T-cell (primary cell): Measurements from ENCODE around the gene STARD7. TPM values are rescaled to one million over a fixed set of nuclear protein-coding genes. Genes with fewer than 3 reads are reported as not detected.

Experiments
- ATAC-seq, 4 experiments: fragments of 200-7000 bp in 3 of 4; fragments of 150-1000 bp in 1 of 4; cut with Tn5 transposase; replicated peaks in 1 of 4; 1 replicate in 3 of 4; 2 replicates in 1 of 4; pipeline ENCODE4 v1.10.0; 2021; ENCODE audit warnings: moderate library complexity in 3 of 4, mild to moderate bottlenecking in 2 of 4, moderate number of reproducible peaks in 1 of 4
- CTCF ChIA-PET, 2 donors: fragments of 300-600 bp; sonication (Branson Sonifier 250); formaldehyde crosslinking; loops; one replicate each; lab custom pipeline; 2022; ENCODE audit warnings: antibody characterized with exemption in 2 of 2; lab: Charles Lee
- POLR2A ChIA-PET, 2 donors: fragments of 300-600 bp; sonication (Branson Sonifier 250); formaldehyde crosslinking; loops; one replicate each; lab custom pipeline; 2022; ENCODE audit warnings: antibody characterized with exemption in 2 of 2; lab: Charles Lee
- DNase-seq, 35 experiments: peaks; one replicate each; pipeline versions ENCODE4 v3.0.0 to v3.0.0-alpha.2; 2013 to 2023
- H3K27ac ChIP-seq: one replicate; pipeline ENCODE4 v1.5.1; 2013; ENCODE audit warnings: low read length
- H3K27me3 ChIP-seq, 2 experiments: replicated peaks in 1 of 2; 1 replicate in 1 of 2; 2 replicates in 1 of 2; pipeline versions ENCODE4 v1.6.1 to v1.7.0; 2013; ENCODE audit warnings: low read length in 1 of 2, mixed read lengths in 1 of 2; ENCODE audit not compliant: control insufficient read depth in 2 of 2, insufficient read depth in 2 of 2; ENCODE audit errors: extremely low read depth in 1 of 2
- H3K36me3 ChIP-seq, 2 donors: 1 replicate in 1 of 2; 2 replicates in 1 of 2; pipeline versions ENCODE4 v1.6.1 to v1.7.0; 2013; ENCODE audit warnings: low read length in 1 of 2; ENCODE audit not compliant: control insufficient read depth in 2 of 2, insufficient read depth in 1 of 2; ENCODE audit errors: extremely low read depth in 1 of 2
- H3K4me1 ChIP-seq, 2 experiments: 1 replicate in 1 of 2; 2 replicates in 1 of 2; pipeline versions ENCODE4 v1.6.1 to v1.7.0; 2013; ENCODE audit warnings: low read length in 2 of 2, mixed read lengths in 1 of 2; ENCODE audit not compliant: insufficient read depth in 2 of 2, control insufficient read depth in 1 of 2; ENCODE audit errors: extremely low read depth in 1 of 2
- H3K4me3 ChIP-seq, 2 donors: 1 replicate in 1 of 2; 2 replicates in 1 of 2; pipeline versions ENCODE4 v1.5.1 to v1.7.0; 2013; ENCODE audit warnings: mild to moderate bottlenecking in 2 of 2, low read length in 1 of 2, moderate library complexity in 1 of 2; ENCODE audit not compliant: control insufficient read depth in 1 of 2; ENCODE audit errors: extremely low read depth in 1 of 2
- H3K9me3 ChIP-seq: 2 replicates; pipeline ENCODE4 v1.7.0; 2013
- H3K27ac Mint-ChIP-seq, 2 donors: one replicate each; pipeline ENCODE4 v1.8.0; 2020 to 2021; ENCODE audit warnings: mild to moderate bottlenecking in 2 of 2, mixed read lengths in 2 of 2
- H3K27me3 Mint-ChIP-seq, 2 donors: one replicate each; pipeline ENCODE4 v1.8.0; 2021 to 2022; ENCODE audit warnings: mixed read lengths in 2 of 2
- H3K36me3 Mint-ChIP-seq: one replicate; pipeline ENCODE4 v1.8.0; 2021; ENCODE audit warnings: mixed read lengths
- H3K4me1 Mint-ChIP-seq, 3 donors: one replicate each; pipeline ENCODE4 v1.8.0; 2020 to 2022; ENCODE audit warnings: mixed read lengths in 3 of 3, mild to moderate bottlenecking in 1 of 3
- H3K4me3 Mint-ChIP-seq, 3 donors: one replicate each; pipeline ENCODE4 v1.8.0; 2020 to 2022; ENCODE audit warnings: mild to moderate bottlenecking in 3 of 3, mixed read lengths in 3 of 3, moderate library complexity in 3 of 3
- H3K9me3 Mint-ChIP-seq, 3 donors: one replicate each; pipeline ENCODE4 v1.8.0; 2020 to 2022; ENCODE audit warnings: mixed read lengths in 3 of 3
- WGBS: methylation state at CpG from one replicate; pipeline ENCODE4 v1.1.5; 2013; ENCODE audit warnings: missing lambda C conversion rate; ENCODE audit not compliant: insufficient coverage; 5-methylcytosine and 5-hydroxymethylcytosine counted together
- total RNA-seq, 35 experiments: library from RNA in 6 of 35; stranded (reverse) in 6 of 35; fragments of 120-200 nt in 1 of 35; gene quantifications; one replicate each; pipeline versions ENCODE4 v1.2.1 to v1.2.4 and lab custom pipeline; 2013 to 2026

STARD7 gene
- total RNA-seq, 5 donors from 2014 or later (not counting 1 experiment from before 2014, with no cell fraction given) = 65.0 to 95.3 (median 84.4) TPM

DNA sequence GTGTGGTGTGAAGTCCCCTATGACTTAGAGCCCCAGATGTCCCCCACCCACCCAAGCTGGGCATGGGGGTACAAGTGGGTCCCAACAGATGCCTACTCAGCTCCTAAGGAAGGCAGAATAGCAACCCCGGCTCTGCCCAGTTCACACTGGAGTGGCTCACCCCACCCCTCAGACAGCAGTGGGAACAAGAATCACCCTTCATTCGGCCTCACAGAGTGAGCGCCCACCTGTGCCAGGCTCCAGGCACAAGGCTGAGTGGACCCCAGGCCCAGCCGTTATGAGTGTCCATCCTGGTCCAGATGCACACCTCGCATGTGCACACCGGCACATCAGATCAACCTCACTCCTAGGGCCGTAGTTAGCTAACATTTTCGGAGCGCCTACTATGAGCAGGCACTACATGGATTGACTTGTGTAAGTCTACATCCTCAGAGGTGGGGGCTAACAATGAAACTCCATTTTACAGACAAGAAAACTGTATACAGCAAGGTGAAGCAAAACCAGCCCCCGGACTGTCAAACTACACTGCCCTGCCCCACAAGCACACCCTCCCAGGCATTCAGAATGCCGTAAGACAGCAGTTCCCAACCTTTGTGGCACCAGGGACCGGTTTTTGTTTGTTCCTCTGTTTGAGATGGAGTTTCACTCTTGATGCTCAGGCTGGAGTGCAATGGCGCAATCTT lies 67.5 kb downstream of the STARD7 start:
- Histone ChIP-seq H3K27ac (no peak overlapping the region), H3K4me1 (peaks cover 13 to 82% of the 10 kb centered on the region in 2 experiments), H3K4me3 (no peak overlapping the region), H3K27me3 (peaks cover 0 to 3% of the 10 kb centered on the region in 2 experiments), H3K36me3 (peaks cover 9 to 16% of the 10 kb centered on the region in 2 donors), H3K9me3 (no peaks in the 10 kb centered on the region)
- H3K36me3 Mint-ChIP-seq = peaks cover 13% of the 10 kb centered on the region
- peak overlapping the region in 1 of 3 donors; percentile 97 for H3K4me3 Mint-ChIP-seq
- peaks cover 48 to 49% (median 48%) of the 10 kb centered on the region in 3 donors for H3K4me1 Mint-ChIP-seq
- POLR2A ChIA-PET = interaction anchor here in 1 of 2 donors (0.6 to 0.8 kb wide), 3 partner anchors 16 to 776 kb away, joined by 3 read pairs; no protein-coding TSS in a partner anchor
- DNase-seq (no peak), ATAC-seq (no peak)
- H3K27ac Mint-ChIP-seq = peak overlapping the region; percentile 85
- CTCF ChIA-PET = interaction anchor here (0.6 to 5.6 kb wide), 7 partner anchors 21 to 693 kb away, joined by 3 to 128 read pairs (median 9); no protein-coding TSS in a partner anchor
- WGBS = 96% methylated on average over 11 of the region's 13 CpGs
- no peaks in the 10 kb centered on the region for H3K27me3 Mint-ChIP-seq
- no peaks in the 10 kb centered on the region for H3K9me3 Mint-ChIP-seq

DNA sequence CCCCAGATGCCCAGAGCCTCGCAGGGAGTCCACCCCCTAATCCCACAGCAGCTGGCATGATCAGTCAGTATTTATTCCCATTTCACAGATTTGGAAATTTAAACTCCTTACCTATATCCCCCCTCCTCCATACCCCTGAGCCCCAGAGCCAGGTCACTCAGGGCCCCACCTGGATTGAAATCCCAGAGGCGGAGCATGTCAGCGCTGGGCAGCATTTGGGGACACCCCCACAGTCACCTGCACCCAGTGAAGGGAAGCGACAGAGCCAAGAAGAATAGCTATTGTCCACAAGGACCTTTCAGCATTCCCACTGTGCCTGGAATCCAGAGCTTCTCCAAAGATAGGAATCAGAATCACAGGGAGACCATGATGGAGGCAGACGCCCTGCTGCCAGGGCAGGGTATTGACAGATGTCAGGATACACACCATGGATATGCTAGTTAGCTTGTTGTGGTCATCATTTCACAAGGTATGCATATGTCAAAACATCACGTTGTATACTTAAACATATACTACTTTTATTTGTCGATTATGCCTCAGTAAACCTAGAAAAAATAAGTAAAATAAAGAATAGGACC lies 69.4 kb downstream of the STARD7 start:
- peaks cover 13 to 70% of the 10 kb centered on the region in 2 experiments for H3K4me1 ChIP-seq
- WGBS = 93% methylated on average over 3 of the region's 7 CpGs
- no peak overlapping the region for H3K27ac ChIP-seq

DNA sequence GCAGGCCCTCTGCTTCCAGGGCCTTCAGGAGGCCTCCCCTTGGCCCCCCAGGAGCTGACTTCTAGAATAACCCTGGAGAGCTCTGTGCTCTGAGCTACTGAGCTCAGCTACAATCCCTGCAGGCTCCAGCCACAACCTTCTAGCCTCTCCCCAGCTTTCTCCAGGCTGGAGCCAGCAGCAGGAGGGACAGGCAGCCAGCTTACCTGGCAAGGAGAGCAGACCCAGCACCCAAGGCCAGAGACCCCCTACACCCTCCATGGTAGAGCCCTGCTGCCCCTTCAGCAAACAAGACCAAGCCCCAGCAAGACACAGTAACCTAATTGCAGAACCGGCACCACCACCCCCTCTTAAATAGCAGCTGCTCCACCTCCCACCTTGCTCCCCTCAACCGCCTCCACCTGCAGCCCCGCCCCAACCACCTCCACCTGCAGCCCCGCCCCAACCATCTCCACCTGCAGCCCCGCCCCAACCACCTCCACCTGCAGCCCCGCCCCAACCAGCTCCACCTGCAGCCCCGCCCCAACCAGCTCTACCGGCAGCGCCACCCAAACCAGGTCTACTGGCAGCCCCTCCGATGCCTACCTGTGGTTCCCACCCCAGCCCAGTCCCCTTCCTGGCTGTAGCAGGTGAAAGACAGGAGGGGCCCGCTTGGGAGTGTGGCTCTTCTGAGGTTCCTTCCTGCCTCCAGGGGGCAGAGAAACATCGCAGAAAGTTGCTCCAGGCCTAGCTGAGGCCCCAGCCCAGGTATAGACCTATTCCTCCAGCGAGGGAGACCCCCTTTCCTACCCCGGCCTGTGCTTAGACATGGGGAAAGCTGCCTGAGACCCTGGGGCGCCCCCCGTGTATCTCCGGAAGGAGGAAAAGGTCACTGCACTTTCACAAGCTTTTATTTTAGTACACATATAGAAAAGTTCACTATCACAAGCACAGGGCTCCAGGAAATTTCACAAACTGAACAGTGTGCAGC lies 70.2 kb downstream of the STARD7 start, which contains the start of gene ASTL:
ASTL (minus strand) TSS at position 324 of the 967 bp plus-strand sequence; CDS start at position 258, 66 bp downstream.
- Histone ChIP-seq H3K36me3 (peaks cover 8 to 9% of the 10 kb centered on the region in 2 donors), H3K27me3 (peaks cover 0 to 3% of the 10 kb centered on the region in 2 experiments), H3K27ac (peak within 1 kb of the TSS; percentile 23), H3K4me1 (peaks cover 9 to 62% of the 10 kb centered on the region in 2 experiments), H3K4me3 (no peak within 1 kb of the TSS), H3K9me3 (no peaks in the 10 kb centered on the region)
- ChIA-PET POLR2A (interaction anchor here (0.5 to 2.8 kb wide), 7 partner anchors 8 to 720 kb away, joined by 3 to 14 read pairs (median 6); no protein-coding TSS in a partner anchor), CTCF (interaction anchor here (0.6 to 5.6 kb wide), 10 partner anchors 10 to 129 kb away, joined by 3 to 128 read pairs (median 4); no protein-coding TSS in a partner anchor)
- peaks cover 33% of the 10 kb centered on the region in 3 donors for H3K4me1 Mint-ChIP-seq
- no peaks in the 10 kb centered on the region for H3K27me3 Mint-ChIP-seq
- 29% methylated on average over 11 of the region's 17 CpGs for WGBS
- ATAC-seq = peak; percentile 48 to 72 (median 69)
- H3K36me3 Mint-ChIP-seq = peaks cover 4% of the 10 kb centered on the region
- H3K9me3 Mint-ChIP-seq = no peaks in the 10 kb centered on the region
- peak within 1 kb of the TSS; percentile 52 to 63 for H3K27ac Mint-ChIP-seq
- DNase-seq = peak; percentile 40 to 83 (median 65)
- H3K4me3 Mint-ChIP-seq = peak within 1 kb of the TSS in 1 of 3 donors; percentile 36

More for the DNA sequence above, 69.4 kb downstream of the STARD7 start:
- H3K27ac Mint-ChIP-seq = peak overlapping the region in 1 of 2 donors; percentile 52
- peaks cover 0 to 3% of the 10 kb centered on the region in 2 experiments for H3K27me3 ChIP-seq
- no peaks in the 10 kb centered on the region for H3K9me3 ChIP-seq
- ChIA-PET CTCF (interaction anchor here (0.6 to 5.6 kb wide), 8 partner anchors 9 to 128 kb away, joined by 3 to 128 read pairs (median 5); no protein-coding TSS in a partner anchor), POLR2A (interaction anchor here (1.7 to 2.8 kb wide), 2 partner anchors 35 to 36 kb away, joined by 11 to 14 read pairs; no protein-coding TSS in a partner anchor)
- H3K36me3 Mint-ChIP-seq = peaks cover 10% of the 10 kb centered on the region
- H3K4me3 Mint-ChIP-seq = no peak overlapping the region
- DNase-seq = no peak
- peaks cover 41% of the 10 kb centered on the region in 3 donors for H3K4me1 Mint-ChIP-seq
- H3K36me3 ChIP-seq = peaks cover 9 to 16% of the 10 kb centered on the region in 2 donors
- no peaks in the 10 kb centered on the region for H3K27me3 Mint-ChIP-seq
- no peak overlapping the region for H3K4me3 ChIP-seq
- no peaks in the 10 kb centered on the region for H3K9me3 Mint-ChIP-seq
- no peak for ATAC-seq

DNA sequence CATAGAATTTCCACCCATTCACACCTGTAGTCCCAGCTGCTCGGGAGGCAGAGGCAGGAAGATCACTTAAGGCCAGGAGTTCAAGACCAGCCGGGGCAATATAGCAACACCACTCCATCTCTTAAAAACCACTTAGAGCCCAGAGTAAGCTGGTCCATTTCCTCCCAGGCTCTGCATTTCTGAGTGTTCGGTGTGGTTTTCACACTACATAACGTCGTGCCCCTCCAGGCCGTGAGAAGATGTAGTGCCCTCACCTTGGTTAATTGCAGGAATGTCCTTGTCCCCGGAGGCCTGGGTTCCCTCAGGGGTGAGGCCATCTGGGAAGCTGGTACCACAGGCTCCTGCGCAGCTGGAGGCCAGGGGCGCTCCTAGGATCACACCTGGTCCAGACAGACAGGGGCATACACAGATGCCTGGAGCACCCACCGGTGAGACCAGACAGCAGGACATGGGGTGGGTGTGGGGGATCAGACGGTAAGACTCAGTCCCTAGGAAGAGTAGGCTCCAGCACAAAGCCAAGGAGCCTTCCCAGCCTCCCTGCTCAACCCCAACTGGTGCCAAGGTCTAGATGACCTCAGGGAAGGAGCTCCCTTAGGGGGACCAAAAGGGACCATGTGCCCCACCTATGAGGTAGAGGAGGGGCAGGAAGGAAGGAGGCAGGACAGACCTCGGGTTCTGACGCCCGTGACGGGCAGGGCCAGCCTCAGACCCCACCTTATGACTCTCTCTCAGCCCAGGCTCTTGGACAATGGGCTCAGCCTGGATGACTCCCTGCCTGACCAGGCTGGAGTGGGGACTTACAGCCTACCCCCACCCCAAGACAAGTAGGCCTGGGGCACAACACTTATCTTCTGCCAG lies 71.1 kb downstream of the STARD7 start:
- Mint-ChIP-seq H3K36me3 (no peaks in the 10 kb centered on the region), H3K4me3 (peak overlapping the region in 1 of 3 donors; percentile 36), H3K4me1 (peaks cover 23 to 24% (median 24%) of the 10 kb centered on the region in 3 donors), H3K27ac (no peak overlapping the region), H3K9me3 (no peaks in the 10 kb centered on the region), H3K27me3 (no peaks in the 10 kb centered on the region)
- H3K9me3 ChIP-seq = no peaks in the 10 kb centered on the region
- POLR2A ChIA-PET = interaction anchor here (0.5 to 2.8 kb wide), 5 partner anchors 9 to 38 kb away, joined by 3 to 14 read pairs (median 4); no protein-coding TSS in a partner anchor
- peak in 1 of 35 experiments; percentile 21 for DNase-seq
- peak overlapping the region; percentile 23 for H3K27ac ChIP-seq
- CTCF ChIA-PET = interaction anchor here (0.6 to 5.6 kb wide), 8 partner anchors 21 to 129 kb away, joined by 3 to 128 read pairs (median 4); partner anchors contain the start of gene ADRA2B (in 1 of the 2)
- H3K36me3 ChIP-seq = peaks cover 3 to 5% of the 10 kb centered on the region in 2 donors
- H3K4me3 ChIP-seq = no peak overlapping the region
- peaks cover 3 to 53% of the 10 kb centered on the region in 2 experiments for H3K4me1 ChIP-seq
- WGBS = 79% methylated on average over 9 of the region's 15 CpGs
- no peak for ATAC-seq
- peaks cover 0 to 3% of the 10 kb centered on the region in 2 experiments for H3K27me3 ChIP-seq

DNA sequence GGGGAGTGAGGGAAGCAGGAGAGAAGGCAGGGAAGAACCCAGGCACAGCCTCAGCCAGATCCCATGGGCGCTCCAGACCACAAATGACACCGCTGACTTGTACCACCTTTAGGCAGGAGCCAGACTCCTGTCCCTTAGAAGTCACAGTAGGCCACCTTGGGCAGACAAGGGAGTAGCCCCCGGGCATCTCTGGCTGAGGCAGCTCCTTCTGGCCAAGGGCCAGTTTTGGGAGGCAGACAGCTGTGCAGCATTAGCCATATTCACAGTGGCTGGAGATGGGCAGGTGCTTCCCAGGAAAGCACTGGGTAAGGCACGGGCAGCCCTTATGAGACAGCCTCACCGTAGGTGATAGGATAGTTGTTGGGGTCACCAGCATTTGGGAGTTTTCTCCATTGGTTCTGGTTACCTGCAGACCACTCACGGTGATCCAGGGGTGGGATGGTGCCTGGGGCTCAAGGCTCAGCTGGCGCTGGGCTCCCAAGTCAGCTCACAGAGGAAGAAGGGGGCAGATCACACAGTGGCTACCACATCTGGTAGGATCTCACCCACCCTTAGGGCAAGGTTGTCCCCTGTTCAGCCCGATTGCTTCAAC lies 72.4 kb downstream of the STARD7 start:
- Histone ChIP-seq H3K27ac (no peak overlapping the region), H3K36me3 (peaks cover 0 to 7% of the 10 kb centered on the region in 2 donors), H3K4me1 (peaks cover 0 to 50% of the 10 kb centered on the region in 2 experiments), H3K27me3 (peaks cover 0 to 3% of the 10 kb centered on the region in 2 experiments), H3K9me3 (no peaks in the 10 kb centered on the region), H3K4me3 (no peak overlapping the region)
- Mint-ChIP-seq H3K27me3 (no peaks in the 10 kb centered on the region), H3K36me3 (peaks cover 4% of the 10 kb centered on the region), H3K4me1 (peaks cover 15 to 21% (median 18%) of the 10 kb centered on the region in 3 donors), H3K27ac (no peak overlapping the region), H3K9me3 (no peaks in the 10 kb centered on the region), H3K4me3 (no peak overlapping the region)
- WGBS = 95% methylated on average over 6 of the region's 8 CpGs
- ATAC-seq (no peak), DNase-seq (no peak)
- CTCF ChIA-PET = interaction anchor here (0.7 to 5.6 kb wide), 3 partner anchors 38 to 47 kb away, joined by 3 to 128 read pairs (median 76); no protein-coding TSS in a partner anchor
- POLR2A ChIA-PET = no interaction called here
